NCI-H2081 (cell line): ENCODE measurements around the gene CDK5R2.
A peak's percentile ranks its signal among the peaks of the same experiment; 100 is the strongest.

Source experiments
- DNase-seq, 2 experiments: peaks; one replicate each; lab custom pipeline; 2025; lab: John Stamatoyannopoulos, UW

The CDK5R2 gene

DNA sequence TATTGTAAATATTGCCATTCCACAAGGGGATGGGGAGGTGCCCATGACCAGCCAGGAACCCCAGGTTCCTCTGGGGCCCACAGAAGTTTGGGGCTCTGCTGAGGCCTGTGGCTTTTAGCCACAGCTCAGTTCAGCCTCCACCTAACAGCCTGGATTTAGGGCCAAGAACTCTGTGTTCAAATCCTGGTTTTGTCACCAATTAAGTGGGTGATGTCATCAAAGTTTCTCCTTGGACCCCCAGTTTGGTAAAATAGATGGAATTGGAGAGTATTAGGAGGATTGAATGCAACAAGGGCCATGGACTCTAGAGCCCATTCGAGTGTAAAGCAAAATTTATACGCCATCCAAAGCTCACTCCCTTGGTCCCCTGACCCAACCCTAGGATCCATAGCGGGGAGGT lies 28.7 kb downstream of the CDK5R2 start:
- no peak for DNase-seq

DNA sequence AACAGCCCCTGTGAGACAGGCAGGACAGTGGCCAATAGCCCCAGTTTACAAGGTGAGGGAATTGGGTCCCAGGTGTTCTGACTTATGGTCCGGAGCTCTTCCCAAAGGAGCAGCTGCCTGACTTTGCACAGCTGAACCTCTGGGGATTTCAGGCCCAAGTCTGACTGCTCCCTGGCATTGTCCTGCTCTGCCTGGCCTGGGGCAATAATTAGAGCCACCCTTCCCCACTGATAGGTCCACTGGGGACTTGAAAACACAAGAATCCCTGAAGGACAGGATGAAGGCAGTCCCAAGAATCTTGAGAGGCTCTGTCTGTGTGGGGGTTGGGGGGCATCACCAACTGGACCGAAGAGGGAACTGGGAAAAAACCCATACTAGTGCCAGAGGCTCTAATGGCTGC lies 29.2 kb downstream of the CDK5R2 start:
- DNase-seq: no peak

DNA sequence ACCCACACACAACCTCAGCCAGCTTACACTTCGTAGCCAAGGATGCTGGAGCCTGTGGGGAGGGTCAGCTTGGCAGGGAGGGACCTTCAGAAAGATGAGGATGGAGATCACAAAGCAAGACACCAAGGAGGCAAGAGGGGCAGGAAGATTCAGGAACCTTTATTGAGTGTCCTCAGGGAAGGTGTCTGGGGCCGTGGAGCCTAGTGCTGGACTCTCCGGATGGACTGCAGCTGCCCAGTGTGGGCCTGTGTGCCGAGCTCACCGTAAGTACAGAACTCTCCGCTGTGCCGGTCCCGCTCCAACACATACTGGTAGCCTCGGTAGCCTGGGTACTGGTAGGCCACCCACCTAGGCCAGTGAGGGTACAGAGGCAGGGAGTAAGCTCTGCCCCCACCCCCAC lies 30.6 kb downstream of the CDK5R2 start:
- DNase-seq: no peak

- no peak for DNase-seq
Observed at GRCh38 chr2:218990612-218991011, 31.1 kb downstream of the CDK5R2 start.

DNA sequence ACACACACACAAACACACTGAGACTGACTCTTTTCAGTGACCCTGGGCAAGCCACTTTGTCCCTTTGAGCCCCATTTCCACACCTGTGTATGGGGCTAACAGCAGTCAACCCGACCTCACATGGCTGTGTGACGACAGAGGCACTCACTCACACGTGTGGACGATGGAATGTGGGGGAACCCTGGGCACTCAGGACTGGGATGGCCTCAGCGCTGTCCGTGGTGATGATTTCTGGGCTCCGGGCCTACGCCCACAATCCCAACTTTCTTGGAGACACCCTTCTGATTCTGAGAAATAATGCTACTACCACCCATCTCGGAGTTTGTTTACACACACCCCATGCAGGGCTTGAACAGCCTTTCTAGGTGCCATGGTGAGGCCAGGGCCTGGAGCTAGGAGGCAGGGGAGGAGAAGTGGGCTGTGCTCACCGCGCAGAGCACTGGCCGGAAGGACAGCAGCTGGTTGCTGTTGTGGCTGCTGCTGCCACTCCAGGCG lies 32.3 kb downstream of the CDK5R2 start:
- no peak for DNase-seq

GRCh38 chr2:218992196-218992595 lies 32.7 kb downstream of the CDK5R2 start:
- no peak for DNase-seq

DNA sequence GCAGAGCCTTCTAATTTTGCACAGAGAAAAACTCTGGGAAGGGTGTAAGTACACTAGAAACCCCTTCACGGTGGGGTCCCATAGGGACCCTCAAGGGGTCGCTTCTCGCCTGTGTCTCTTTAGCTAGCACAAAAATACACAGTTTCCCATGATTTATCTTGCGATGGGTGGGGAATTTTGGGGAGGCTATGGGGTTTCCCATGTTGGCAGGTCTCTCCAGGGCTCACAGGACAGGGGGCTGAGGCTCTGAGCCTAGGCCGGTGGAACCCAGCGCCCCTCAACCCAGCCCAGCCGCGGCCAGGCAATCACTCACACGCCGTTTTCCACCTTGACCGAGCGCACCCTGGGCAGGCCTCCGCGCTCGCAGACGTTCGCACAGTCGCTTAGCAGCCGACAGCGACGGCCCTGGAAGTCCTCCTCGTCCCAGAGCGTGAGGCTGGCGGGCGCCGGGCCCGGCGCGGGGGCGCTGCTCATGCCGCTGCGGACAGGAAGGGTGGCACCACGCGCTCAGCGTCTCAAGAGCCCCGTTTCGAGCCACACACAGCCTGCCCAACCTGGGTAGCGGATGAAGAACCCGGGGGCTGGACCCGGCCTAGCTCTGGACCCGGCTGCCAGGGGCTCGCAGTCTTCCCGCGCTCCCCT lies 33.4 kb downstream of the CDK5R2 start:
- peak; percentile 35 to 41 for DNase-seq

DNA sequence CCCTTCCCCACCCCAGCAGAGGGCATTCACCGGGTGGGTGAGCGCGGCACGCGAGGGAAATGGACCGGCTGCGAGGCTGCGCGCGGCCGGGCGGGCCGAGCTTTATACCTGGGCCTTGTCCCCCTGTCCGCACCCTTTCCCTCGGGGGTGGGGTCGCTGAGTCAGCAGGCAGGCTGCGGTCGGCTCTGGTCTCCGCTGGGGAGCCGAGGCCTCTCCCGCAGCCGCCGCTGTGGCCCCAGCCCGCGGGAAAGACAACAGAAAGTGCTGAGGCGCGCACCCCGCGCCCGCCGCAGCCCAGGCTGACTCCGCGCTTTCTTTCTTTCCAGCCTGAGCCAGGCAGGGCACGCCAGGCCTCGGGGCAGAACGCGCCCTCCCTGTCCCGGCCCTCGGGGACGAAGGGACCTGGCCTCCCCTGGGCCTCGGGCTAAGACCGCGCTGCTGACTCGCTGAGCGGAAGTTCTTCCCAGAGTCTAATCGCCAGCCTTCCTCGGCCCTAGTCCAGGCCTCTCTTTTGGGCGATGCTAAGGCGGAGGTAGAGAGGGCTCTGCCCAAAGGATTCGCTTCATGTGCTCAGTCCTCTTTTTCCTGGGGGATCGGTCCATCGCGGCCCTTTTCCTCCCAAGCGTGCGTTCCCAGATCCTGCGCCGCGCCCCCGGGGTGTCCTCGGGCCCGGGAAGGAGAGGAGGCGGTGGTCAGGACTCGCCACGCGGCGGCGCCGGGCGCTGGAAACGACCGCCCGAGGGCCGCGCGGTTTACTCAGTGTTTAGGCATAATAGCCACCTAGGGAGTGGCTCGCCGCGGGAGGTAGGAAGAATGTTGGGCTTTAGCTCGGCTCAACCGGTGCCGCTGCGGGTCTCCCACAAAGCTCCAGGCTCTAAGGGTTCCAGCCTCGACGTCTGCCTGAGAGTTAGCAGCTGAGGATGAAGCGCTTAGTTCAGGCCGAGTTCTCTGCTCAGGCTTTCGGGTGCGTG lies 34.2 kb downstream of the CDK5R2 start, which contains the start of gene CRYBA2:
CRYBA2 (minus strand) TSS at position 78 of the 971 bp plus-strand sequence. CDS start 246 bp downstream, outside the sequence.
- DNase-seq: peak; percentile 64 to 88

- no peak for DNase-seq
Observed at GRCh38 chr2:218995561-218995960, 36.1 kb downstream of the CDK5R2 start.

DNA sequence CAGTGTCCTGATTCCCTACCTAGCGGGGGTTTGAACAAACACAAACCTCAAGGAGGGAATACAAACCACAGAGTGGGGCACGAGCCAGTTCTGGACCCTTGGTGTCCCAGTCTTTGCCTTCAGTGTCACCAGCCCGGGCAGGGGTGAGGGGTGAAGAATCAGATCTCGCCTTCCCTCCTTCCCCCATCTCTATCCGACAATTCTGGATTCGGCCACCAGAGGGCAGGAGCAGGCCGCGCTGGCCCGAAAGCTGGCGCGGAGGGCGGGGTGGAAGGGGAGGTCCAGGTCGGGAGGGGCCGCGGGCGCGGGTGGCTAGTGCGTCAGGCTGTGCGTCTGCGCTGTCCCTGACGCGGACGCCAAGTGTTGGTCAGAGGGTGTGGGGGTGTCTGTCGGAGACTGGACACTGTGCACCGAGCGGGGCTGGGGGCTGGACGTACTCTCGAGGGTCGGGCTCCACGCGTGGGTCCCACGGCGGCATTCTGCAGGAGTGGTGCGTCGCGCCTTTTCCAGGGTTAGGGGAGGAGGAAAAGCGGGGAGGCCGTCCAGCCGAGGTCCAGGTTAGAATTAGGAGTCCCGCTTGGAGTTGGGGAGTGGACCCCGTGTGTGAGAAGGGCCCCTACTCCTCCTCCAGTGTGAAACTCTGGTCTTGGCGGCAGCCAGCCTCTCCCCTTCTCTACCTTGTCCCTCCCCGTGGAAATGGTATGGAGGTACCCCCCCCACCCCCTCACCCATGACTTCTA lies 36.7 kb downstream of the CDK5R2 start:
- DNase-seq: peak; percentile 92

DNA sequence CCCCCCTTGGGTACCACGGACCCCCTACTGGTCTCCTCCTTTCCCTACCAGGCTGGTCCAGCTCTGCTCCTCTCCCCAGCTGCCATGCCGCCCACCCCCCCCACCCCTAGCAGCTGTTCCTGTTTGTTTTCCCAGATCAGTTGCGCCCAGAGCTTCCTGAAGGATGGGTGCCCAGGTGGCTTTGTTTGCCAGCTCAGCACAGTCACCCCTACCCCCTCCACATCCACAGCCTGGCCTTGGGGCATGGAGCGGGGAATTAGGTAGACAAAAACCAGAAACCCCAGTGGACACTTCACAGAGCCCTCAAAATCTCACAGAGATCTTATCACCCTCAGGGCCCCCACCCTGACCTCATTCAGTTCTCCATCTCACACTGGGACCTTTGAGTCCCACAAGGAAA lies 37.5 kb downstream of the CDK5R2 start:
- peak; percentile 84 to 95 for DNase-seq

GRCh38 chr2:218997731-218998130 lies 38.3 kb downstream of the CDK5R2 start:
- DNase-seq: peak; percentile 74 to 85

GRCh38 chr2:218998414-218999002 lies 39.0 kb downstream of the CDK5R2 start:
- DNase-seq: peak; percentile 41 to 68

GRCh38 chr2:218999021-218999880 lies 39.8 kb downstream of the CDK5R2 start:
- DNase-seq: peak in 1 of 2 experiments; percentile 52

GRCh38 chr2:218999881-219000568 lies 40.6 kb downstream of the CDK5R2 start:
- DNase-seq: peak; percentile 93 to 96

DNA sequence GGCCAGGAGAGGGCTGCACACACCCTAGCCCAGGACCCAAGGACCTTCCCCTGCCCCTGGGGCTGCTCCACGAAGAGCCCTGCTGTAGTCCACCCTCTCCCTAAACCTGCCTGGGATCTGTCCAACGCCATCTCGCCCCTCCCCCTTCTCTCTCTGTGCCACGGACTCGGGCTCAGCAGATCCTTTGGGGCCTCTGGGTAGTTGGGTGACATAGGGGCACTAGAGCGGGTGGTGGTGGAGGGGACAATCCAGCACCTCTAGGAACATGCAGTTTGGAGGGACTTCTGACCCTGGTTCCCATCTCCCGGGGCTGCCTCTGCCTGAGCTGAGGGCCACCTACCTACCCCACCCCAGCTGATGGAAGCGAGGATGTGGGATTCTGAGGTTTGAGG lies 41.1 kb downstream of the CDK5R2 start:
- peak in 1 of 2 experiments; percentile 65 for DNase-seq

DNA sequence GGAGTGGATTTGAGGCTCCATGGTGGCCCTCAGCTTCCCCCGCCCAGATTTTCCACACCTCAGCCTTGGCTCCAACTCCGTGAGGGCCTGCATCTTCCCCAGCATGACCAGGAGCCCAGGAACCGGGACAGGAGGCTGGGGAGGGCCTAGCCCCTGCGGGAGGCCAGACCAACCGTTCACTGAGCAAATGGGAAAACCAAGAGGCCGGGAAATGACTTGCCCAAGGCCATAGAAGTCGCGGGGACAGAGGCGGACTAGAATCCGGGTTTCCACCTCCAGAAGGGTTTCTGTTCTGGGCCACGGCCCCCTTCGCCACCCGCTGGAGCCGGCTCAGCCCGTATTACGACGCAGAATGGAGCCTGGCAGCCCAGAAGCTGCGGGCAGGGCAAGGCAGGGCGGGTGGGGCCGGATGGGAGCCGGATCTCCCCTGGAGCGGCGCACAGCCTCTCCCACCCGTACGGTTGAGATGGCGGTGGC lies 41.7 kb downstream of the CDK5R2 start:
- DNase-seq: peak in 1 of 2 experiments; percentile 28

DNA sequence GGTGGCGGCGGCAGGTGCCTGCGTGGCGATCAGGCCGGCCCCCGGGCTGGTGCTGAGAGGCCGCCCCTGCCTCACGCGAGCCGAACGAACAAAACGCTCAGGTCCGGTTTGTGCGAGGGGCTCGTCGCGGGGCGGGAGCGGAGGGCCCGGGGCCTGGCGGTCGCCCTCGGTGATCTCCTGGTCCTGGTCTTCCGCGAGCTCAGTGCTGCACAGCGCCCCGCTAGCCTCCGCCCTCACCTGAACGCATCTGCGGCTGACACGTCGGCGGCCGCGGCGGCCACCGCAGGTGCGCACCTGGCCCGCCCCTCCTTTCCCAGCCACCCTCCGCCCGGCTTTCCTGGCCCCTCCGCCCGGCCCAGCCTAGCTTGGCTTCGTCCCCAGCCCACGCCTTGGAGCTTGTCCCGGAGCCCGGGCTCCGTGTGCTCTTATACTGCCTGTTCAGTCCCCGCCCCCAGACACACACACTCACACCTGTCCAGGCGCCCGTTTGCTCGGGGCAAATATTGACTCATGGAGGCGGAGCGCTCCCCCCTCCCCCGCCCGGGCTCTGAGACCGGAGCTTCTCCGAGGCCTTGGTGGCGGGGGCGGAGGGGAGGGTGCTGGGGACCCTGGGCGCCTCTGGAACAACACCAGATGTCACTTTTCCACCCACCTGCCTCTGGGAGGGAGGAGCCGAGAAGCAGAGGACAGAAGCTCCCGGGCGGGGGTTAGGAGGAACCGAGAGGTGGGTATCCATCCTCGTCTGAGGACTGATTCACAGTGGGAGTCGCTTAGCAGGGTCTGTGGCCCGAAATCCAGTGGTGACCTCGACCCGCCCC lies 42.3 kb downstream of the CDK5R2 start:
- DNase-seq: peak; percentile 99
